GM19238 (cell line): ENCODE results near the gene DPF3.

Experiments
- DNase-seq: peaks from one replicate; pipeline ENCODE4 v3.0.0; 2011; ENCODE audit warnings: low spot score; ENCODE audit not compliant: insufficient read length

Gene DPF3

GRCh38 chr14:72904840-72905561, 11.1 kb upstream of the DPF3 start:
- no peak for DNase-seq

- no peak for DNase-seq
Observed at GRCh38 chr14:72904218-72904617, 10.3 kb upstream of the DPF3 start.

- DNase-seq, result no peak
Observed at GRCh38 chr14:72903716-72904115, 9.8 kb upstream of the DPF3 start.

- no peak for DNase-seq
Observed at GRCh38 chr14:72902801-72903530, 9.1 kb upstream of the DPF3 start.

- DNase-seq, result no peak
Observed at GRCh38 chr14:72901361-72901760, 7.5 kb upstream of the DPF3 start.

- no peak for DNase-seq
Observed at GRCh38 chr14:72898448-72898847, 4.5 kb upstream of the DPF3 start.

- DNase-seq, result no peak
Observed at GRCh38 chr14:72894623-72895378, 900 bp upstream of the DPF3 start.

- DNase-seq, result no peak
Observed at GRCh38 chr14:72894323-72894622, 372 bp upstream of the DPF3 start.

GRCh38 chr14:72892879-72893635, 844 bp downstream of the DPF3 start:
- no peak for DNase-seq

GRCh38 chr14:72892103-72892878, 1.6 kb downstream of the DPF3 start:
- no peak for DNase-seq

GRCh38 chr14:72891666-72892102, 2.2 kb downstream of the DPF3 start:
- no peak for DNase-seq

GRCh38 chr14:72889366-72889765, 4.5 kb downstream of the DPF3 start:
- no peak for DNase-seq

- DNase-seq, result no peak
Observed at GRCh38 chr14:72888636-72889201, 5.2 kb downstream of the DPF3 start.

GRCh38 chr14:72888192-72888591, 5.7 kb downstream of the DPF3 start:
- no peak for DNase-seq

- no peak for DNase-seq
Observed at GRCh38 chr14:72887514-72887913, 6.4 kb downstream of the DPF3 start.

- DNase-seq, result no peak
Observed at GRCh38 chr14:72884386-72884785, 9.5 kb downstream of the DPF3 start.

- no peak for DNase-seq
Observed at GRCh38 chr14:72883961-72884360, 9.9 kb downstream of the DPF3 start.

GRCh38 chr14:72883109-72883508, 10.8 kb downstream of the DPF3 start:
- DNase-seq, result no peak

GRCh38 chr14:72882463-72882862, 11.4 kb downstream of the DPF3 start:
- DNase-seq, result no peak

GRCh38 chr14:72882047-72882446, 11.9 kb downstream of the DPF3 start:
- no peak for DNase-seq

- DNase-seq, result no peak
Observed at GRCh38 chr14:72881543-72881942, 12.4 kb downstream of the DPF3 start.
